HCT116 (cell line): ENCODE data around the gene CALN1. TPM values are rescaled to one million over a fixed set of nuclear protein-coding genes. Genes with fewer than 3 reads are reported as not detected.

Experiments used
- ATAC-seq: fragments of 200-7000 bp; cut with Tn5 transposase; 2 replicates; pipeline ENCODE4 v1.9.1; 2020; ENCODE audit warnings: mild to moderate bottlenecking, moderate library complexity
- BruUV-seq: library from RNA; stranded (reverse); fragments of 400-500 nt; replicated peaks from 2 replicates; lab custom pipeline; 2021; lab: Mats Ljungman, UMichigan
- CTCF ChIA-PET: fragments of 300-600 bp; sonication (Branson Sonifier 250); formaldehyde crosslinking; loops from one replicate; lab custom pipeline; 2021; ENCODE audit warnings: antibody characterized with exemption; lab: Charles Lee
- POLR2A ChIA-PET: fragments of 300-600, 350-600 bp; sonication (Branson Sonifier 250); formaldehyde crosslinking; loops from one replicate; lab custom pipeline; 2021; ENCODE audit warnings: antibody characterized with exemption; lab: Charles Lee
- RAD21 ChIA-PET, 2 experiments: fragments of 300-600 bp; sonication (Branson Sonifier 250); formaldehyde crosslinking; loops; one replicate each; lab custom pipeline; 2023; ENCODE audit warnings: low total read pairs in 2 of 2; ENCODE audit not compliant: uncharacterized antibody in 2 of 2, unreplicated experiment in 2 of 2, low non-redundant PET in 1 of 2; lab: Charles Lee
- DNase-seq: peaks from one replicate; pipeline ENCODE4 v3.0.0-alpha.2; 2010; ENCODE audit warnings: low read depth, low spot score
- H2AFZ ChIP-seq: fragments of 200-600 bp; shearing (Covaris generic), sonication (generic); 2 replicates; pipeline ENCODE4 v1.6.1; 2017; ENCODE audit warnings: low read depth, mixed run types, mixed read lengths, antibody characterized with exemption, low read length; ENCODE audit not compliant: poor library complexity, severe bottlenecking
- H3K27ac ChIP-seq: 2 replicates; pipeline ENCODE4 v1.5.1; 2012; ENCODE audit warnings: low read depth, low read length
- H3K27me3 ChIP-seq: fragments of 200-600 bp; sonication (generic); 2 replicates; pipeline ENCODE4 v1.6.1; 2016; ENCODE audit warnings: mixed run types, low read length, mixed read lengths; ENCODE audit not compliant: insufficient read depth
- H3K36me3 ChIP-seq, 2 experiments: fragments of 200-500 bp in 1 of 2; fragments of 200-600 bp in 1 of 2; sonication (Bioruptor generic) in 1 of 2; sonication (generic) in 1 of 2; 2 replicates each; pipeline versions ENCODE4 v1.5.1 to v1.6.1; 2014 to 2016; ENCODE audit warnings: low read length in 2 of 2, inconsistent platforms in 1 of 2, mixed read lengths in 1 of 2, mixed run types in 1 of 2; ENCODE audit not compliant: insufficient read depth in 2 of 2, control insufficient read depth in 1 of 2
- H3K4me1 ChIP-seq, 2 experiments: fragments of 200-600 bp in 1 of 2; sonication (generic) in 1 of 2; 2 replicates each; pipeline versions ENCODE4 v1.5.1 to v1.6.1; 2012 to 2017; ENCODE audit warnings: low read length in 2 of 2, inconsistent platforms in 1 of 2, mild to moderate bottlenecking in 1 of 2, mixed read lengths in 1 of 2, mixed run types in 1 of 2, moderate library complexity in 1 of 2; ENCODE audit not compliant: insufficient read depth in 2 of 2, control insufficient read depth in 1 of 2
- H3K4me2 ChIP-seq: fragments of 200-600 bp; sonication (generic); 2 replicates; pipeline ENCODE4 v1.6.1; 2017; ENCODE audit warnings: mixed run types, low read length, mixed read lengths
- H3K4me3 ChIP-seq, 2 experiments: fragments of 200-600 bp in 1 of 2; sonication (generic) in 1 of 2; replicated peaks in 1 of 2; 2 replicates each; pipeline ENCODE4 v1.5.1; 2011 to 2016; ENCODE audit warnings: low read length in 2 of 2, control low read depth in 1 of 2, low read depth in 1 of 2, mild to moderate bottlenecking in 1 of 2, mixed read lengths in 1 of 2, mixed run types in 1 of 2
- H3K79me2 ChIP-seq: fragments of 200-600 bp; sonication (generic); 2 replicates; pipeline ENCODE4 v1.6.1; 2017; ENCODE audit warnings: mild to moderate bottlenecking, mixed run types, low read length, moderate library complexity, mixed read lengths; ENCODE audit not compliant: insufficient read depth
- H3K9ac ChIP-seq: fragments of 200-600 bp; sonication (generic); 2 replicates; pipeline ENCODE4 v1.6.1; 2016; ENCODE audit warnings: low read length, mixed read lengths
- H3K9me2 ChIP-seq: fragments of 200-600 bp; sonication (generic), shearing (Covaris generic); 2 replicates; pipeline ENCODE4 v1.6.1; 2017; ENCODE audit warnings: mixed run types, mild to moderate bottlenecking, moderate library complexity; ENCODE audit not compliant: insufficient read depth
- H3K9me3 ChIP-seq, 2 experiments: fragments of 200-500 bp in 1 of 2; fragments of 200-600 bp in 1 of 2; sonication (Bioruptor generic) in 1 of 2; sonication (generic) in 1 of 2; 2 replicates each; pipeline ENCODE4 v1.6.1; 2014 to 2017; ENCODE audit warnings: low read length in 2 of 2, mixed read lengths in 2 of 2, inconsistent platforms in 1 of 2, low read depth in 1 of 2, mild to moderate bottlenecking in 1 of 2, mixed run types in 1 of 2, moderate library complexity in 1 of 2; ENCODE audit not compliant: control insufficient read depth in 1 of 2, insufficient read depth in 1 of 2
- H4K20me1 ChIP-seq: fragments of 200-600 bp; sonication (generic), shearing (Covaris generic); 2 replicates; pipeline ENCODE4 v1.6.1; 2017; ENCODE audit warnings: mixed run types, mild to moderate bottlenecking, moderate library complexity; ENCODE audit not compliant: insufficient read depth
- ATF3 ChIP-seq: IDR thresholded peaks from 2 replicates; pipeline ENCODE4 v1.6.1; 2012
- CBX3 ChIP-seq: IDR thresholded peaks from 2 replicates; pipeline ENCODE4 v1.6.1; 2012; ENCODE audit warnings: low read depth
- EGR1 ChIP-seq: IDR thresholded peaks from 2 replicates; pipeline ENCODE4 v1.6.1; 2012; ENCODE audit warnings: low read depth
- ELF1 ChIP-seq: IDR thresholded peaks from 2 replicates; pipeline ENCODE4 v1.6.1; 2012; ENCODE audit warnings: low read depth, borderline replicate concordance
- EZH2 ChIP-seq: fragments of 200-600 bp; sonication (generic); IDR thresholded peaks from 2 replicates; pipeline ENCODE4 v1.6.1; 2017; ENCODE audit warnings: antibody characterized with exemption, mixed run types
- EZH2phosphoT487 ChIP-seq: fragments of 200-600 bp; IDR thresholded peaks from 2 replicates; pipeline ENCODE4 v1.6.1; 2018; ENCODE audit warnings: antibody characterized with exemption, borderline replicate concordance
- FOSL1 ChIP-seq: IDR thresholded peaks from 2 replicates; pipeline ENCODE4 v1.6.1; 2012; ENCODE audit warnings: low read depth
- JUND ChIP-seq: IDR thresholded peaks from 2 replicates; pipeline ENCODE4 v1.6.1; 2012
- POLR2A ChIP-seq: IDR thresholded peaks from 2 replicates; pipeline ENCODE4 v1.7.0; 2011; ENCODE audit warnings: borderline replicate concordance; ENCODE audit not compliant: insufficient read depth, insufficient read length; ENCODE audit errors: extremely low read depth
- POLR2AphosphoS5 ChIP-seq: IDR thresholded peaks from 2 replicates; pipeline ENCODE4 v1.6.1; 2011; ENCODE audit warnings: mild to moderate bottlenecking, low read depth, low read length, moderate library complexity
- RAD21 ChIP-seq: IDR thresholded peaks from 2 replicates; pipeline ENCODE4 v1.6.1; 2012; ENCODE audit warnings: low read depth, mild to moderate bottlenecking
- REST ChIP-seq: IDR thresholded peaks from 2 replicates; pipeline ENCODE4 v1.6.1; 2012; ENCODE audit warnings: low read depth
- SP1 ChIP-seq: IDR thresholded peaks from 2 replicates; pipeline ENCODE4 v1.6.1; 2012; ENCODE audit warnings: low read depth
- SRF ChIP-seq: IDR thresholded peaks from 2 replicates; pipeline ENCODE4 v1.6.1; 2012; ENCODE audit warnings: low read depth
- TCF7L2 ChIP-seq: IDR thresholded peaks from 2 replicates; pipeline ENCODE4 v1.7.0; 2011; ENCODE audit warnings: borderline replicate concordance, inconsistent platforms; ENCODE audit not compliant: insufficient read depth, insufficient read length; ENCODE audit errors: extremely low read depth
- YY1 ChIP-seq: IDR thresholded peaks from 2 replicates; pipeline ENCODE4 v1.6.1; 2011; ENCODE audit warnings: low read length, low read depth, moderate library complexity, mild to moderate bottlenecking; ENCODE audit not compliant: insufficient replicate concordance; ENCODE audit errors: extremely low read depth
- ZFX ChIP-seq: fragments of 450-650 bp; IDR thresholded peaks from 2 replicates; pipeline ENCODE4 v1.6.1; 2017
- ZNF274 ChIP-seq: fragments of 200-500 bp; sonication (Bioruptor generic); IDR thresholded peaks from 2 replicates; pipeline ENCODE4 v1.6.1; 2014; ENCODE audit warnings: mild to moderate bottlenecking, low read depth, low read length, inconsistent platforms
- intact Hi-C: fragments of 100-400 bp; cut with micrococcal nuclease; formaldehyde crosslinking; loops from 2 replicates; pipeline ENCODE4 v1.10.0; 2022
- total RNA-seq: library from RNA; stranded (reverse); gene quantifications from one replicate; pipeline ENCODE4 v1.2.1, GENCODE V29; 2021; ENCODE audit not compliant: unreplicated experiment

CALN1 gene
- total RNA-seq, 1 experiment from 2014 or later = 0.17 TPM

- POLR2A ChIA-PET = no interaction called here
- Histone ChIP-seq H4K20me1 (no peaks in the 10 kb centered on the region), H3K4me2 (no peak overlapping the region), H3K36me3 (no peaks in the 10 kb centered on the region), H3K27me3 (no peaks in the 10 kb centered on the region), H3K4me3 (no peak overlapping the region), H3K9me3 (peaks cover 0 to 9% of the 10 kb centered on the region in 2 experiments; a peak in 2 of 4 replicates), H2AFZ (no peak overlapping the region), H3K9ac (no peak overlapping the region), H3K9me2 (no peaks in the 10 kb centered on the region), H3K79me2 (no peaks in the 10 kb centered on the region), H3K27ac (no peak overlapping the region), H3K4me1 (no peaks in the 10 kb centered on the region)
- RAD21 ChIA-PET = no interaction called here
- no TSS peak for BruUV-seq
- no peak for ATAC-seq
- no peak for DNase-seq
- intact Hi-C loops = no loop called here
- CTCF ChIA-PET = no interaction called here
- TF ChIP-seq REST (no peak), EZH2 (no peak), RAD21 (no peak), ZFX (no peak), EGR1 (no peak), POLR2A (no peak), CBX3 (no peak), ELF1 (no peak), ATF3 (no peak), POLR2AphosphoS5 (no peak), YY1 (no peak), ZNF274 (no peak), TCF7L2 (no peak), SRF (no peak), EZH2phosphoT487 (no peak), SP1 (no peak), JUND (no peak), FOSL1 (no peak)
Measured at GRCh38 chr7:71769326-71769725, 642.8 kb downstream of the CALN1 start.
